WTC11 (cell line): ENCODE data around the gene MEGF8. TPM values are rescaled to one million over a fixed set of nuclear protein-coding genes. Genes with fewer than 3 reads are reported as not detected.
A peak's percentile ranks its signal among the peaks of the same experiment; 100 is the strongest.

Experiments used
- ATAC-seq: fragments of 200-7000 bp; cut with Tn5 transposase; 2 replicates; pipeline ENCODE4 v1.10.0; 2021; ENCODE audit warnings: mild to moderate bottlenecking, moderate library complexity
- CTCF ChIA-PET: fragments of 300-600 bp; sonication (Branson Sonifier 250); formaldehyde crosslinking; loops from one replicate; lab custom pipeline; 2021; ENCODE audit warnings: antibody characterized with exemption; lab: Charles Lee
- POLR2A ChIA-PET: fragments of 350-600 bp; sonication (Branson Sonifier 250); formaldehyde crosslinking; loops from one replicate; lab custom pipeline; 2021; ENCODE audit warnings: antibody characterized with exemption; lab: Charles Lee
- DNase-seq: peaks from one replicate; pipeline ENCODE4 v3.0.0; 2021; ENCODE audit warnings: low spot score
- H3K27ac Mint-ChIP-seq: 2 replicates; pipeline ENCODE4 v1.8.0; 2021; ENCODE audit warnings: mixed read lengths
- H3K27me3 Mint-ChIP-seq: 2 replicates; pipeline ENCODE4 v1.8.0; 2021; ENCODE audit warnings: low read depth, mild to moderate bottlenecking, moderate library complexity, mixed read lengths
- H3K36me3 Mint-ChIP-seq: 2 replicates; pipeline ENCODE4 v1.8.0; 2021; ENCODE audit warnings: mixed read lengths
- H3K4me1 Mint-ChIP-seq: 2 replicates; pipeline ENCODE4 v1.8.0; 2022; ENCODE audit warnings: mixed read lengths
- H3K4me3 Mint-ChIP-seq: 2 replicates; pipeline ENCODE4 v1.8.0; 2021; ENCODE audit warnings: mild to moderate bottlenecking, moderate library complexity, mixed read lengths
- H3K9me3 Mint-ChIP-seq: 2 replicates; pipeline ENCODE4 v1.8.0; 2021; ENCODE audit warnings: mixed read lengths
- E2F1 ChIP-seq: sonication (generic); formaldehyde crosslinking; IDR thresholded peaks from 2 replicates; pipeline ENCODE4 v1.8.0; 2022; ENCODE audit warnings: mild to moderate bottlenecking, missing genetic modification reagents
- ERG ChIP-seq: fragments of 250-450 bp; sonication (Bioruptor Pico); IDR thresholded peaks from 2 replicates; pipeline ENCODE4 v1.8.0; 2021; ENCODE audit warnings: mild to moderate bottlenecking
- ESRRA ChIP-seq: sonication (generic); formaldehyde crosslinking; IDR thresholded peaks from 2 replicates; pipeline ENCODE4 v1.8.1; 2022; ENCODE audit warnings: mild to moderate bottlenecking, missing genetic modification reagents, borderline replicate concordance
- FOXJ3 ChIP-seq: sonication (generic); formaldehyde crosslinking; IDR thresholded peaks from 2 replicates; pipeline ENCODE4 v1.9.0; 2021; ENCODE audit warnings: missing genetic modification reagents, mild to moderate bottlenecking, borderline replicate concordance
- FOXK1 ChIP-seq: sonication (generic); formaldehyde crosslinking; IDR thresholded peaks from 2 replicates; pipeline ENCODE4 v1.8.0; 2022; ENCODE audit warnings: mild to moderate bottlenecking, moderate library complexity, missing genetic modification reagents
- FOXP1 ChIP-seq: sonication (generic); formaldehyde crosslinking; IDR thresholded peaks from 2 replicates; pipeline ENCODE4 v1.8.0; 2022; ENCODE audit warnings: missing genetic modification reagents, mild to moderate bottlenecking, moderate library complexity, borderline replicate concordance
- HMGXB4 ChIP-seq: sonication (generic); formaldehyde crosslinking; IDR thresholded peaks from 2 replicates; pipeline ENCODE4 v1.8.1; 2023; ENCODE audit warnings: mild to moderate bottlenecking, moderate library complexity, missing genetic modification reagents
- IRF1 ChIP-seq: sonication (generic); formaldehyde crosslinking; IDR thresholded peaks from 2 replicates; pipeline ENCODE4 v1.8.0; 2023; ENCODE audit warnings: missing genetic modification reagents
- KAT7 ChIP-seq: sonication (generic); formaldehyde crosslinking; IDR thresholded peaks from 2 replicates; pipeline ENCODE4 v1.8.1; 2023; ENCODE audit warnings: missing genetic modification reagents, mild to moderate bottlenecking, borderline replicate concordance
- MAX ChIP-seq: sonication (generic); formaldehyde crosslinking; IDR thresholded peaks from 2 replicates; pipeline ENCODE4 v1.8.0; 2022; ENCODE audit warnings: mild to moderate bottlenecking, missing genetic modification reagents
- RORB ChIP-seq: fragments of 250-450 bp; sonication (Bioruptor Pico); IDR thresholded peaks from 2 replicates; pipeline ENCODE4 v1.9.0; 2021; ENCODE audit warnings: mild to moderate bottlenecking
- SMAD3 ChIP-seq: sonication (generic); formaldehyde crosslinking; IDR thresholded peaks from 2 replicates; pipeline ENCODE4 v1.8.0; 2022; ENCODE audit warnings: missing genetic modification reagents, mild to moderate bottlenecking, borderline replicate concordance
- SP1 ChIP-seq: sonication (generic); formaldehyde crosslinking; conservative IDR thresholded peaks from 2 replicates; pipeline ENCODE4 v1.8.1; 2022; ENCODE audit warnings: missing genetic modification reagents
- TCF7 ChIP-seq: sonication (generic); formaldehyde crosslinking; IDR thresholded peaks from 2 replicates; pipeline ENCODE4 v1.8.0; 2022; ENCODE audit warnings: mild to moderate bottlenecking, low read depth, missing genetic modification reagents, moderate library complexity
- ZNF121 ChIP-seq: sonication (generic); formaldehyde crosslinking; IDR thresholded peaks from 2 replicates; pipeline ENCODE4 v1.8.0; 2023; ENCODE audit warnings: missing genetic modification reagents
- ZNF232 ChIP-seq: sonication (generic); formaldehyde crosslinking; IDR thresholded peaks from 2 replicates; pipeline ENCODE4 v1.8.0; 2022; ENCODE audit warnings: mild to moderate bottlenecking, missing genetic modification reagents
- ZNF512 ChIP-seq: sonication (generic); formaldehyde crosslinking; IDR thresholded peaks from 2 replicates; pipeline ENCODE4 v1.8.1; 2022; ENCODE audit warnings: missing genetic modification reagents, borderline replicate concordance
- ZSCAN18 ChIP-seq: fragments of 250-450 bp; sonication (Bioruptor Pico); IDR thresholded peaks from 2 replicates; pipeline ENCODE4 v2.1.2; 2022; ENCODE audit warnings: mild to moderate bottlenecking, moderate library complexity
- total RNA-seq: library from RNA; stranded (reverse); gene quantifications from 3 replicates; pipeline ENCODE4 v1.2.3, GENCODE V29; 2021

The MEGF8 gene
- total RNA-seq, 1 experiment from 2014 or later: 42.1 TPM

- ChIA-PET POLR2A (interaction anchor here (1.2 kb wide), 1 partner anchor 14 kb away, joined by 3 read pairs; no protein-coding TSS in a partner anchor), CTCF (interaction anchor here (0.7 to 3.6 kb wide), 6 partner anchors 16 to 73 kb away, joined by 3 to 30 read pairs (median 6); no protein-coding TSS in a partner anchor)
- H3K36me3 Mint-ChIP-seq: peaks cover 27% of the 10 kb centered on the region
- peak overlapping the region; percentile 15; the same call in 1 of the 2 replicates for H3K27ac Mint-ChIP-seq
- H3K4me1 Mint-ChIP-seq: peaks cover 16% of the 10 kb centered on the region
- no peak overlapping the region for H3K4me3 Mint-ChIP-seq
- no peak for TF ChIP-seq SP1 (CRISPR knock-in tag)
- no peak for TF ChIP-seq RORB
- no peak for TF ChIP-seq ESRRA (CRISPR knock-in tag)
- TF ChIP-seq ZSCAN18: no peak
- TF ChIP-seq E2F1: no peak
- no peak for TF ChIP-seq ZNF121
- no peak for TF ChIP-seq FOXP1 (CRISPR knock-in tag)
- TF ChIP-seq FOXJ3: no peak
- no peak for TF ChIP-seq ZNF232 (CRISPR knock-in tag)
- no peak for TF ChIP-seq KAT7 (CRISPR knock-in tag)
- no peak for TF ChIP-seq SMAD3 (CRISPR knock-in tag)
- TF ChIP-seq MAX: no peak
- TF ChIP-seq FOXK1 (CRISPR knock-in tag): no peak
- no peak for TF ChIP-seq TCF7
- no peak for TF ChIP-seq ZNF512
- no peak for TF ChIP-seq ERG
- TF ChIP-seq IRF1 (CRISPR knock-in tag): no peak
- no peak for TF ChIP-seq HMGXB4
- no peak for DNase-seq
- no peak for ATAC-seq
- H3K9me3 Mint-ChIP-seq: no peaks in the 10 kb centered on the region
- H3K27me3 Mint-ChIP-seq: no peaks in the 10 kb centered on the region
These were observed 28.4 kb upstream of the MEGF8 start for GRCh38 chr19:42297039-42297438.
